ENCODE measurements around the gene GRIA4.

DNA sequence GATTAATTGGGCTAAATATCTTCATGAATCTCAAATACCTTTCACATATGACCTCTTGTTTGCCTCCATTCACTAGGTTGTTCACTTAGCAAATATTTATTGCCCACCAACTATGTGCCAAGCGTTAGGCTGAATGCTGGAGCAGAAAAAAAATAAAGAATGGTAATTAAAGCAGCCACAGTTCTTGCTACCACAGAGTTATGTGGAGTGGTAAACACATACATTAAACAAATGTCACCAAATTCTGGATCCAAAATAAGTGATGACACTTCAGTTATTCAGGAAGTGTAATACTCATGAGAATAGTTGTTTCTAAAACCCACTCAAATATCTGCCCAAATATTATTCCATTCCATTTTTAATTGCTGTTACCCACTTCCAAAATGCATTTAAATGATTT is 128.4 kb downstream of the GRIA4 start:
- TF ChIP-seq, protein P1, sequence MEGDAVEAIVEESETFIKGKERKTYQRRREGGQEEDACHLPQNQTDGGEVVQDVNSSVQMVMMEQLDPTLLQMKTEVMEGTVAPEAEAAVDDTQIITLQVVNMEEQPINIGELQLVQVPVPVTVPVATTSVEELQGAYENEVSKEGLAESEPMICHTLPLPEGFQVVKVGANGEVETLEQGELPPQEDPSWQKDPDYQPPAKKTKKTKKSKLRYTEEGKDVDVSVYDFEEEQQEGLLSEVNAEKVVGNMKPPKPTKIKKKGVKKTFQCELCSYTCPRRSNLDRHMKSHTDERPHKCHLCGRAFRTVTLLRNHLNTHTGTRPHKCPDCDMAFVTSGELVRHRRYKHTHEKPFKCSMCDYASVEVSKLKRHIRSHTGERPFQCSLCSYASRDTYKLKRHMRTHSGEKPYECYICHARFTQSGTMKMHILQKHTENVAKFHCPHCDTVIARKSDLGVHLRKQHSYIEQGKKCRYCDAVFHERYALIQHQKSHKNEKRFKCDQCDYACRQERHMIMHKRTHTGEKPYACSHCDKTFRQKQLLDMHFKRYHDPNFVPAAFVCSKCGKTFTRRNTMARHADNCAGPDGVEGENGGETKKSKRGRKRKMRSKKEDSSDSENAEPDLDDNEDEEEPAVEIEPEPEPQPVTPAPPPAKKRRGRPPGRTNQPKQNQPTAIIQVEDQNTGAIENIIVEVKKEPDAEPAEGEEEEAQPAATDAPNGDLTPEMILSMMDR (conservative IDR thresholded peaks at IDR 0.05; ENCODE audit: low read depth, low read length) = no peak
- TF ChIP-seq EZH2 (IDR thresholded peaks at IDR 0.05; ENCODE audit: borderline replicate concordance, low read depth, low read length, poor library complexity, severe bottlenecking) = no peak

Data from A673 (cell line).